ENCODE results near the gene PIGU.

DNA sequence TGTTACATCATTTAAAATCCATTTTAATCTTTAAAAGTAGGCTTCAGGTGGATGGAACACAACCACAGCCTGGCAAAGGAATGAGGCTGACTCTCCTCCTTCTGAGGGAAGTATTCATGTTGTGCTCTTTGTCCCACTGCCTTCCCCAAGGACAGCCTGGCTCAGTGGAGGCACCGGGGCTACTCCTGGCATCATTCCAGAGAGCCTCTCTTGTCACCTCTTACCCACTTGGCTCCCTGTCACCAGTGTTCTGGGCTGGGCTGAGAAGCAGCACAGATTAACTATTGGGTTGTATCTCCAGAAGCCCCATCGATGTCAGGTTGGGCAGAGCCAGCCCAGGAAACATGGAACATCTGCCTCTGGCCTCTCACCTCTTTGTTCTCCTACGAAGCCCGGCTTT lies 16.5 kb upstream of the PIGU start:
- TF ChIP-seq FOXP4 (CRISPR knock-in tag; IDR thresholded peaks at IDR 0.05; ENCODE audit: borderline replicate concordance) (no peak), ZNF311 (CRISPR knock-in tag; IDR thresholded peaks at IDR 0.05) (no peak), RBM34 (IDR thresholded peaks at IDR 0.05; ENCODE audit: borderline replicate concordance, insufficient read depth, low read length) (no peak), GMEB1 (CRISPR knock-in tag; IDR thresholded peaks at IDR 0.05) (no peak), FOS (IDR thresholded peaks at IDR 0.05; ENCODE audit: extremely low read depth, insufficient read length) (no peak), HIVEP1 (CRISPR knock-in tag; IDR thresholded peaks at IDR 0.05) (no peak)
- TF ChIP-seq, protein P1, sequence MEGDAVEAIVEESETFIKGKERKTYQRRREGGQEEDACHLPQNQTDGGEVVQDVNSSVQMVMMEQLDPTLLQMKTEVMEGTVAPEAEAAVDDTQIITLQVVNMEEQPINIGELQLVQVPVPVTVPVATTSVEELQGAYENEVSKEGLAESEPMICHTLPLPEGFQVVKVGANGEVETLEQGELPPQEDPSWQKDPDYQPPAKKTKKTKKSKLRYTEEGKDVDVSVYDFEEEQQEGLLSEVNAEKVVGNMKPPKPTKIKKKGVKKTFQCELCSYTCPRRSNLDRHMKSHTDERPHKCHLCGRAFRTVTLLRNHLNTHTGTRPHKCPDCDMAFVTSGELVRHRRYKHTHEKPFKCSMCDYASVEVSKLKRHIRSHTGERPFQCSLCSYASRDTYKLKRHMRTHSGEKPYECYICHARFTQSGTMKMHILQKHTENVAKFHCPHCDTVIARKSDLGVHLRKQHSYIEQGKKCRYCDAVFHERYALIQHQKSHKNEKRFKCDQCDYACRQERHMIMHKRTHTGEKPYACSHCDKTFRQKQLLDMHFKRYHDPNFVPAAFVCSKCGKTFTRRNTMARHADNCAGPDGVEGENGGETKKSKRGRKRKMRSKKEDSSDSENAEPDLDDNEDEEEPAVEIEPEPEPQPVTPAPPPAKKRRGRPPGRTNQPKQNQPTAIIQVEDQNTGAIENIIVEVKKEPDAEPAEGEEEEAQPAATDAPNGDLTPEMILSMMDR (IDR thresholded peaks at IDR 0.05 in 2 of 3, conservative IDR thresholded peaks at IDR 0.05 in 1 of 3; ENCODE audit: insufficient read depth in 2 of 3, low read depth in 1 of 3, low read length in 3 of 3): no peak
- TF ChIP-seq, protein P2, sequence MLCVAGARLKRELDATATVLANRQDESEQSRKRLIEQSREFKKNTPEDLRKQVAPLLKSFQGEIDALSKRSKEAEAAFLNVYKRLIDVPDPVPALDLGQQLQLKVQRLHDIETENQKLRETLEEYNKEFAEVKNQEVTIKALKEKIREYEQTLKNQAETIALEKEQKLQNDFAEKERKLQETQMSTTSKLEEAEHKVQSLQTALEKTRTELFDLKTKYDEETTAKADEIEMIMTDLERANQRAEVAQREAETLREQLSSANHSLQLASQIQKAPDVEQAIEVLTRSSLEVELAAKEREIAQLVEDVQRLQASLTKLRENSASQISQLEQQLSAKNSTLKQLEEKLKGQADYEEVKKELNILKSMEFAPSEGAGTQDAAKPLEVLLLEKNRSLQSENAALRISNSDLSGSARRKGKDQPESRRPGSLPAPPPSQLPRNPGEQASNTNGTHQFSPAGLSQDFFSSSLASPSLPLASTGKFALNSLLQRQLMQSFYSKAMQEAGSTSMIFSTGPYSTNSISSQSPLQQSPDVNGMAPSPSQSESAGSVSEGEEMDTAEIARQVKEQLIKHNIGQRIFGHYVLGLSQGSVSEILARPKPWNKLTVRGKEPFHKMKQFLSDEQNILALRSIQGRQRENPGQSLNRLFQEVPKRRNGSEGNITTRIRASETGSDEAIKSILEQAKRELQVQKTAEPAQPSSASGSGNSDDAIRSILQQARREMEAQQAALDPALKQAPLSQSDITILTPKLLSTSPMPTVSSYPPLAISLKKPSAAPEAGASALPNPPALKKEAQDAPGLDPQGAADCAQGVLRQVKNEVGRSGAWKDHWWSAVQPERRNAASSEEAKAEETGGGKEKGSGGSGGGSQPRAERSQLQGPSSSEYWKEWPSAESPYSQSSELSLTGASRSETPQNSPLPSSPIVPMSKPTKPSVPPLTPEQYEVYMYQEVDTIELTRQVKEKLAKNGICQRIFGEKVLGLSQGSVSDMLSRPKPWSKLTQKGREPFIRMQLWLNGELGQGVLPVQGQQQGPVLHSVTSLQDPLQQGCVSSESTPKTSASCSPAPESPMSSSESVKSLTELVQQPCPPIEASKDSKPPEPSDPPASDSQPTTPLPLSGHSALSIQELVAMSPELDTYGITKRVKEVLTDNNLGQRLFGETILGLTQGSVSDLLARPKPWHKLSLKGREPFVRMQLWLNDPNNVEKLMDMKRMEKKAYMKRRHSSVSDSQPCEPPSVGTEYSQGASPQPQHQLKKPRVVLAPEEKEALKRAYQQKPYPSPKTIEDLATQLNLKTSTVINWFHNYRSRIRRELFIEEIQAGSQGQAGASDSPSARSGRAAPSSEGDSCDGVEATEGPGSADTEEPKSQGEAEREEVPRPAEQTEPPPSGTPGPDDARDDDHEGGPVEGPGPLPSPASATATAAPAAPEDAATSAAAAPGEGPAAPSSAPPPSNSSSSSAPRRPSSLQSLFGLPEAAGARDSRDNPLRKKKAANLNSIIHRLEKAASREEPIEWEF (CRISPR knock-in tag; IDR thresholded peaks at IDR 0.05): no peak

Data from K562 (cell line).